GM21390 (cell line): ENCODE measurements around the gene NKAIN2.
"Not testable (repeated sequence)": the region's sequence is repeated elsewhere in the genome, so short reads cannot be mapped to it uniquely, and the experiment has no call there.

ENCODE experiments used
- ATAC-seq: cut with Tn5 transposase; IDR thresholded peaks from one replicate; pipeline ENCODE4 v1.9.1; 2021; ENCODE audit not compliant: unreplicated experiment

NKAIN2 gene

DNA sequence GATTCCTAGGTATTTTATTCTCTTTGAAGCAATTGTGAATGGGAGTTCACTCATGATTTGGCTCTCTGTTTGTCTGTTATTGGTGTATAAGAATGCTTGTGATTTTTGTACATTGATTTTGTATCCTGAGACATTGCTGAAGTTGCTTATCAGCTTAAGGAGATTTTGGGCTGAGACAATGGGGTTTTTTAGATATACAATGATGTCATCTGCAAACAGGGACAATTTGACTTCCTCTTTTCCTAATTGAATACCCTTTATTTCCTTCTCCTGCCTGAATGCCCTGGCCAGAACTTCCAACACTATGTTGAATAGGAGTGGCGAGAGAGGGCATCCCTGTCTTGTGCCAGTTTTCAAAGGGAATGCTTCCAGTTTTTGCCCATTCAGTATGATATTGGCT is 363.6 kb downstream of the NKAIN2 start:
- not testable (repeated sequence) for ATAC-seq

DNA sequence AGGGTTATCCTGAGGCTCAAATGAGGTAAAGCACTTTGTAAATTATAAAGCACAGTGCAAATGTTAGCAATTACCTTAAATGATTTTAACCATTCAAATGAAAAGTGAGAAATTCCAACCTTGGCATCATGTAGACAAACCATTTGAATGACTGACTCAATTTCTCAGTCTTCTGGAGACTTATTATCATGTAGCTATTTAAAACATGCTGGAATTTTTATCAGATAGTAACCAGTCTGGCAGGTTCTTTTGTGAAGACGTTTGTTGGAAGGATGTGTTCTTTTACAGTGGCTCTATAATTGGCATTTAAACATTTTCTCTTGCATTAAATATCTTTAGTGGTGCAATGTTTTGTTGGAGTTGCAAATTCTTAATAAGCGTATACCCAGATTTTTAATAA is 386.6 kb downstream of the NKAIN2 start:
- no peak for ATAC-seq

DNA sequence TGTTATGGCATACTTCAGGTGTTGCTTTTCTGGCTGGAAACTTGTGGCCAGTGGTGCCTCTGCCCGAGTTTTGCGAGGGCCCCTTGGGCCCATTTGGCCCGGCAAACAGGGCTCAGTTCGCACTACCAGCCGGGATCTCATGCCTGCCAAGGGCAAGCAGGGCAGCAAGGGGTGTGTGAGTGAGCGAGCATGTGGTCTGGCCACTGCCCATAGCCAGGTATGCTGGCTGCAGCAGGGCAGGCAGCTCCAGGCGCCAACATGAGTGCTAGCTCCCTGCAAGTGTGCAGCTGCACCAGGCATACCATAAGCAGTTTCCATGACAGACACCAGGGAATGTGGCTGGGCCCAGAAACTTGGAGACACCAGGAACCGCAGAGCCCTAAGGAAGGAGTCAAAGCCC is 389.5 kb downstream of the NKAIN2 start:
- no peak for ATAC-seq

DNA sequence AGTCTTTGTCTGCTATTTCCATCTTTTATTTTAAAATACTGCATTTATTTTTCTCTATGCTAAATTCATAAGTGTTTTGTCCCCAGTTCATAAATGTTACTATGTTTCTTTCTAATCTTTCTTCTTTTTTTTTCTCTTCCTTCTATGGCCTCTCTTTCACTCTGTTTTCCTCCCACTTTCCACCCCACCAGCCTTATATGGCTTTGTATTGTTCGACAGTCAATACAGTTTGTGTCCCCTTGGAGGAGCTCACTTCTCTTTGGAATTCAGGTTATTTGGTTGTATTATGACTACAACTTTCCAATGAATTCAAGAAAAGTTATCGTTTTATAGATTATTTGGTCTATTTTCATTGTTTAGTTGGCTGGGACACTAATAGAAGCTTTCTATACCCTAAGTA is 393.5 kb downstream of the NKAIN2 start:
- no peak for ATAC-seq

DNA sequence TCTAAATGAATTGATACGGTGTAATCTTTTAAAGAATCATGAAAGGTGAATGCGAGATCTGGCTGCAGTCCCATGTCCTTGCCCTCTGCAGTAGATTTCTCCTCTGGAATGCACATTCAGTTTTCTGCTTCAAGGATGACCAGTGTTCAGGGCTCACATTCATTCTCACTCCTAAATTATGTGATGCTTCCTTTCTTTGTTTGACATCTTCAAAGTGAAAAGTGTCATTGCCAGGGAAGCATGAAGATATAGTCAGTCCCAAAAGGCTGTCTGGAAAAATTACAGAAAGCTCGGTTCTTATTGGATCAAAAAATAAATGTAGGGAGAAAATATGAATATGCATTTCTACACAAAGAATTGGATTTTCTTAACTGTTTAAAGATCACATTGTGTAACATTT is 395.6 kb downstream of the NKAIN2 start:
- no peak for ATAC-seq

DNA sequence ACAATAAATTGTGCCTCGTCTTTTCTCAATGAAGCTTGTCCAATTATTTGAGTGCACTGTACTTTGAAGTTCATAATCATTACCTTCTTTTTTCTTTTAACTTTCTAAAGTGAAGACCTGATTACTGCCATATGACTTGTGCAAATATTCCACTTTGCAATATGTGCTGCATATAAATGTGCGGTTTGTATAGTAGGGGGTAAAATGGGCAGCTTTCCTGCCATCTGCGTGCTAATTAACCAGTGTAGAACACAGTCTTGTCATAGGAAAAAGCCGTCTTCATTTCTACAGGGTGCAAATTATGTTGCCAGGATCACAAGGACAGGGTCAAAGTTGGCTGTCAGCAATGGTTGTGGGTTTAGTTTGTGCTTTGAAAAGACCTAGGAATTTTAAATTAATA is 397.0 kb downstream of the NKAIN2 start:
- ATAC-seq = no peak

DNA sequence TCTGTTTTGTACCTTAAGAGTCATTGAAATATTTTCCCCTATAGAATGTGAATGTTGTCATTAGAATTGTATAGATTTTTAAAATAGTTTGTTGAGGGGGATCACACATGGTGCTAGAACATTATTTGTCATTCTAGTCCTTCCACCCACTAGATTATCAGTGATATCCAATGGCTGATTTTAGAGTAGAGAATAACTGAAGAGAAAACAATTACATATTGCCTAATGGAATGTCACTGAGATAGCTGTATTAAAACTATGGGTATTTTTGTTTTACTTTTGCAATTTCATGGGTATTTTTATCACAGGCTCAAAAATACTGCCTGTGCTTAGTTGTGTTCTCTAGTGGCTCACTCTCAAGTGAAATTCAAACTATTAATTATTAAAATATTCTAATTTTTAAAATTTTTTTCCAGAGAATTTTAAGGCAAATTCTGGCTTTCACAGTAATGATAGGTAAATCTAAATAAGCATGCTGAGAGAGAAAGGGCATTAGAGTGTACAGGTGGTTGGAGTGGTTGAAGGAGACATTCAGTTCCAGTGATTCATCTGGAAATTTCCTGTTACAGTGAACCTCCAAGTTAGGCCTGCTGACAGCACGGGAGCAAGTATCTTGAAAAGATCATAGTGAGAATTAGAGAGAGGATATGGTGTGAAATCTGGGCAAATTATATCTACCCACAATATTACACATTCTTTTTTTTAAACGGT is 399.6 kb downstream of the NKAIN2 start:
- no peak for ATAC-seq

DNA sequence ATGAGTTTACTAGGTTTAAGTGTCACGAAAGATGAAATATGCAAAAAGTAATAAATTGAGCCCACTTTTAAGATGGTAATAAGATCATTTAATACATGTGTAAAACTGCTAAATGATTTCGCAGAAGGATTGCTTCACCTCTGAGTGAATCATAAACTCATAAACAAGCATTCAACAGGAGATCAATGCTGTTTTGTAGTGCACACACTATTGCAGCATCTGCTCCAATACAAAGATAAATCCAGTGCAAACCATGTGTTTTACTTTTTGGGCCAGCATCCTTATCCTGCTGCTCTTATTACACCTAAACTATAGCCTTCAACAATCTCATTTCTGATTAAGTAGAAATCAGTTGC is 400.1 kb downstream of the NKAIN2 start:
- no peak for ATAC-seq

DNA sequence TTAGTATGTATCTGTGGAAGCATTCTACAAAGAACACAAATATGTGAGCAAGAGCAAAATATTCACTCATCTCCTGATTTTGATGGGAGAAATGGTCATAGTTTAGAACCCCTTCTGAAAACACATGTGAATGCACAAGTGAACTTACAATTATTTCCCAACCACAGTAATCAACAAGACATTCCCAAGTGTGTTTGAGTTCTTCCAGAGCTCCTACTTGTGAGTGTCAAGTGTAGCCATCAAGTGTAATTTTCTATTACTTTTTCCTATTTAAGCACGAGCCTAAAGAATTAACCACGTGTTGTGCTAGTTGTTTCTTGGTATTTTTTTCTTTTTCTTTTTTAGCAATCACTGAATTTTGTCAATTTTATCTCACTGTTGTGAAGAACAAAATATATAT is 402.3 kb downstream of the NKAIN2 start:
- ATAC-seq = no peak

DNA sequence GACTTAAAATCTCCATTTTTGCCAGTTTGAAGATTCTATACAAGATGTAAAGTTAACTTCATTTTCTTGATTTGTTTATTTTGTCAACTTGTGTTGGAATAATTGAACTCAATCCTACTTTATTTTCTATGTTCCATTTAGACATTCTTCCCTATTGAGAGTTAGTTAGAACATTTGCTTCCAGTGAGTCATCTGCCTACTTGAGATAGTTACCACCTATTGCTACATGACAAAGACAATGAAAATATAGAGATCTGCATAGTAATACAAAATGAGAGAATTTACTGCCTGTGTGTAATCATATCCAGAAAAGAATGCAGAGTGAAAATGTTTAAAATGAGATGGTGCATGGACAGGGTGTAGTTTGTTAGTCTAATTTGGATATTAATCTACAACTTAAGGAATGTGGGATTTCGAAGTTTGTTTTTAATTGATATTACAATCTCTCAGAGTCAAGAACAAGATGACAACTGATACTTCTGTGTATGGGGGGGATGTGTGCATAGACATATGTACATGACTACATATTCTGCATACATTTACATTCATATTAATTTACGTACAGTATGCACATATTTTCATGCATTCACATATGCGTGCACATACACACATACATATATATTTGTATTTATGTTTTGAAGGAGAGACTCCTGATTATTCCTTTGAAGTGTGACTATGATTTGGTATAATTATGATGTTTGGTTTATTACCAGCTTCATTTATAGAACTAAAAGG is 420.1 kb downstream of the NKAIN2 start:
- no peak for ATAC-seq

DNA sequence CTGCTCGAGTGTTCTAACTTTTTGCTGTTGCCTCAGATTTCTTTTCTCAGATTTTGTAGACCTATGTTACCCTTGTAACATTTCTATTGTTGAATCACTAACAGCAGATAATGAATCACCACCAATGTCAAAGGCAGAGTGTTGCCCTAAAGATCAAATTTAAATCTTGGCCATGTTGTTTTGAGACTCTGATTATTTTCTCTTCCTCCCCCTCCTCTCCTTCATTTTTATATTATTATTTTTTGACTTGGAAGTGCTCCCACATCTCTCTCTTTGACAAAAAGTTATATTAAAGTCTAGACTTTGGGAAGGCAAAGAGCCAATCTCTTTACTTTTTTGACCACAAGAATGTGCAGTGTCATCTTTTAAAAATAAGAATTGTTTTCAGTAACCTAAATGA is 422.7 kb downstream of the NKAIN2 start:
- no peak for ATAC-seq

DNA sequence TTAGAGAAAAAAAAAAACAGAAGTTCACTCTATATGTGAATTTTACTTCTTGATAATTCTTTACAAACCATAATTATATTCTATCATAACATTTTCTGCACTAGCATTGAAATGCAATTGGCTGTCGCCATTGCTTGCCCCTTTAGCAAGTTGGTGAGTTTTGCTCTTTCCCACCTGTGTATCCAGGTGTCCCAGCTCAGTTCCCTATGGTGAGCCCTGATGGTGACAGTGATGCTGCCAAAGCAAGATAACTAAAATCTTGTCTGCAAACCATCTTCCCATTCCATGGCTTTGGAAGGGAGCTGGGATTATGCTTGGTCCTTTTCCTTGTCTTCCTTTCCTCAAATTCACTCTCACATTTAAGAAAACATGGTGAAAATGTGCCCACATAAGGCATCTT is 429.6 kb downstream of the NKAIN2 start:
- no peak for ATAC-seq

DNA sequence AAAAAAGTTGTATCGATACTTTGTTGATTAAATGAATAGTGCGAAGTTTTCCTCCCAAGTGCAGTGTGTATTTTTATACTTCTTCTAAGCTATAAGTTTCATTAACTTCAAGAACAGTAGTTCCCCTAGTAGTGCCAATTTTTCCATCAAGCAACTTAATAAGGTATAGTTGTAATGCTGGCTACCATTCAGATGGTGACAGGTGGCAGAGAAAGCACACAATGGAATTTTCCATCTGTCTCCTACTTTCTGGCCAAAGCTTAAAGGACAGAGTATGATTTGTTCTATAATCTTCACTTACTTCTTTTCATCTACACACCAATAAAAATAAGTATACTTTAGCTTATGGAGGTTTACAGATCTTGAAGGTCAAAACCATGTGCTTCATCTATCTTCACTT is 431.1 kb downstream of the NKAIN2 start:
- no peak for ATAC-seq

DNA sequence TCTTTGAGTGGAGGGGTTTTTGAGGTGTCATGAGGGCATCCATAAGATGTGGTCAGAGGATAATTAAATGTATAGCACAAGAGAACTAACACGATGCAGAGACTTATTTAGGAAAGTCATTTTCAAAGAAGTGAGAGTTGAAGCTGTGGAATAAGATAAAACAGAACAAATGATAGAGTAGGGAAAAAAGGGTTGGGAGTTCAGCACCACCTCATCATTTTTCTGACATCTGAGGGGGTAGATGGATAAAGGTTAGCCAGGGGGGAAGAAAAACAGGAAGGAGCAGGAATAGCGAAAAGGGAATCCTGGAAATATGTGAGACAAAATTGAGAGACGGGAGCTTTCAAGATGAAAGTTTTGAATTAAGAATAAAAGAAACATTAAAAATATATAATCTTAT is 434.2 kb downstream of the NKAIN2 start:
- no peak for ATAC-seq

DNA sequence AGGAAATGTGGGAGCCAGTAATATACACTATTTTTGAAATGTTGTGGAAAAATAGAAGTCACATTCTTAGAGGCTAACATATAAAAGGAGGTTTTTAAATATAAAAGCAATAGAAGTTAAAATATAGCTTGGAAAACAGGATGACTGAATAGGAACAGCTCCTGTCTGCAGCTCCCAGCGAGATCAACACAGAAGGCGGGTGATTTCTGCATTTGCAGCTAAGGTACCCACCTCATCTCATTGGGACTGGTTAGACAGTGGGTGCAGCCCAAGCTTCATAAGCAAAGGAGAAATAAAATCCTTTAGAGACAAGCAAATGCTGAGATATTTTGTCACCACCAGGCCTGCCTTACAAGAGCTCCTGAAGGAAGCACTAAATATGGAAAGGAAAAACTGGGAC is 434.7 kb downstream of the NKAIN2 start:
- ATAC-seq = not testable (repeated sequence)

DNA sequence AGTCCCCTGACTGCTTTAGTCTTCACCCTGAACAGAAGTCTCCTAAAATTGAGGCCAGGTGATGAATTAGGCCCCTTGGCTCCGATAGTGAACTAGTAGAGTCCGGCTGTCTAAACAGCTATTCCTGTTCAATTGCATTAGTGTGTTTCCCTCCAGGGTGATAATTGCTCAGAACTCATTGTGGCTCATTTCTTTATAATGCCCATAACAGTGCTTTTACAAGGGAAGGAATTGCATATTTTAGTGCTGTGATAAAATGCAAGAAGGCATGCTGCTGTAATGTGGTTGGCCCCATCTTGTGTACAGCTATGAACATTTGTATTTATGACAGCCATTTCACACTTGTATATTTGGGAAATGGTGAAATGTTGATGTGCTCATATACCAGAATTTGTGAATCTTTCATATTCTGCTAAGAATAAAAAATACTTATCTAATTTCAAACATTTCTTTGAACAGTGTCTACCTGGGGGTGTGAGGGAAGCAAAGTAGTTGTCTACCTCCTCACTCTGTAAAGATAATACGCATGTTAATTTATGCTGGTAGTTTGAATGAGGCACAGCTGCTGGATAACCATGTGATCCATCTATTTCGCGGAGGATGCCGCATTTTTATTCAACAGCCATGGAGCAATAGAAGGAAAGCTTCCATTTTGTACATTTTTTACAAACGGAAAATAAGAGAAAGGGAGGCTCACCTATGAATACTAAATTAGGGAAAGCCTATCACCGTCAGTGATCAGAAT is 451.4 kb downstream of the NKAIN2 start:
- ATAC-seq = no peak

DNA sequence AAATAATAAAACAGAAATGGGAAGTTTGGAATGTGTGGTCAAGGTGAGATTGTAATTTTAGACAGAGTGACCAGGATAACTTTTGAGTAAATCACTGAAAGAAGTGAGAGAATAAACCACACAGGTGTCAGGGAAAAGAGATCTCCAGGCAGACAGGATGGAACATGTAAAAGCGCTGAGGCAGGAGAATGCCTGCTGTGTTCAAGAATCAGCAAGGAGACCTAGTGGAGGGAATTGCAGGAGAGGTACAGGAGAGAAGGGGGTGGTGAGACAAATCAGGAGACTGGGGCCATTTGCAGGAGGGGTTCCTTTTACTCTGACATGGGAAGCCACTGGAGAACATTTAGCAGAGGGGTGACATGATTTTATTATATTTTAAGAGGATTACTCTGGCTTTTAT is 456.7 kb downstream of the NKAIN2 start:
- ATAC-seq = no peak

DNA sequence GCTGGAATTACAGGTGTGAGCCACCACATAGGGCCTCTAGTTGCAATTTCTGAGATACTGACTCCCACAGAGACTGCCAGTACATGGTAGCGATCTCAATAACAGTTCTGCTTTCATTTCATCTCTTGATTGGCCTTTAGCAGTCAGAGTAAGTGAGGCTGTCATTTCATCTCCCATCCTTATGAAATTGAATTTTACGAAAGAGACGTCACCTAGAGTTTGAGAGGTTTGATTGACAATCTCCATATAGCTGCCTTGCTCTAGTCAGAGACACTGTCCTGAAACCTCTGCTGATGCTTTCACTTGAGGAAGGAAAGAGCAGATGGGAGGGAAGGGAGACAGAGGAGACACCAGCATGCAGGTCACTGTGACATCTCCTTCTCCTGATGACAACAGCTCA is 466.1 kb downstream of the NKAIN2 start:
- no peak for ATAC-seq

DNA sequence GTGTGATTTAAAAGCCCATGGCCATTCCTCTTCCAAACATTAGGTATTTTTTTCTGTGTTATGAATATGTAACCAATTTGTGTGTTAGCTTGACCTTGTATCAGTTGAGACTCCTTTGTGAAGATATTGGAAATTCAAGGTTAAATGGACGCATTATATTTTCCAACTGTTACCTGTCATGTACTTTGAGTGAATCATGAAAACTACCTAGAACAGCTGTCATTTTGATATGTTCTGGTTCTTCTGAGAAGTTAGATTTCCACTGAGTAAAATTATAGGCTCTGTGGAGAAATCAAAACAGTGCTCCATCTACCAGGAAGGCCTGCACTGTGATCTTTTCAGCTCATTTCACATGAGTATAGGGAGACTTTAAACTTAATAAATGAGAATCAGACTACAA is 470.0 kb downstream of the NKAIN2 start:
- no peak for ATAC-seq

DNA sequence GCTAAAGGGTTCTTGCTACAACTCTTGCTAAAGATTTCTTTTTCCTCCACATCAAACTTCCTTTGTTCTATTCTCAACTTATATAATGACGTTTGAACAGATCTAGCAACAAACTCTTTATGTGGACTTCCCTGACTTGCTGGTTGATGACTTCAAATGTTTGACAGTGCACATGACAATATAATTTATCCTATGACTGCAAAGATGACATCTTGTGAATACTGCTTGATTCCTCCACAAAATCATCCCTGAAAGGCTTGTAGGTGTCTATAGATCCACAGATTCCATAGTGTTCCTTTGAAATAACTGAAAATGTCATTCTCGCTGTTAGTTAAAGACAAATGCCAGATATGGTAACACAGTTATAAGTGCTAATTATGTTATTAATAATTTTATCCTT is 478.9 kb downstream of the NKAIN2 start:
- ATAC-seq = no peak

DNA sequence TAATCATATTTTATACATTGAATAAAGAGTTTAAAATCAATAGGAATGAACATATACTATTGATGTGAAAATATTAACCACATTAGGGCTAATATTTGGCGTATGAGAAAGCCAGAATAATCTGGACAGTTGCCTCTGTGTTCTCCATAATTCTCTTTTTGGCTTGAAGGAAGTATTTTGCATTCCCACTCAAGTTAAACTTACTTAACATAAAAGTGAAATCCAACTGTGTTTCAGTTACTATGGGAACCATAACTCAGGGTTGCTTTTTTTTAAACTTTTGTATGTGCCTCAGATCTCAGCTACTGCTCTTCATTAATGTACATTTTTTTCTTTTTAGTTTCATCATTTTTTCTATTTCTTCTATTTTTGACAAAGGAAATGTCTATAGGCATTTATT is 479.8 kb downstream of the NKAIN2 start:
- ATAC-seq = no peak

DNA sequence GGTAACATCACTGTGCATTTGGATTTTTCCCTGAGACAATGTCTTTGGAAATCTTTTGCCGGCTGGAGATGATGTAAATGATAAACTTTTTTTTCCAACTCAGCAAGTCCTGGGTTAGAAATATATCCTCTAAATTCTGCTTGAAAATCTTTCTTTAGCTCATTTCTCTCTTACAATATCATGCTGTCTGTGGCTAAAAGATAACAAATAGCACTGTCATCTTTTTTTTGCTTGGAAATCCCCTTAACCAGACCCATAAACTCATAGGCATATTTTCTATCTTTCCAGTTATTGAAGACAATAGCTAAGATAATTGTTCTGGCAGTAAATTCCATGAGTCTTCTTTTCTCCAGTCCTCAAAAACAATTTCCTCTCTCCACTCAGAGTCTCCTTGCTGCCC is 481.5 kb downstream of the NKAIN2 start:
- ATAC-seq = no peak
